GM19025 (cell line): ENCODE measurements around the gene MOCS1.

Source experiments
- ATAC-seq: cut with Tn5 transposase; IDR thresholded peaks from one replicate; pipeline ENCODE4 v1.9.1; 2021; ENCODE audit warnings: mild to moderate bottlenecking, low read depth, moderate library complexity; ENCODE audit not compliant: unreplicated experiment

The MOCS1 gene

DNA sequence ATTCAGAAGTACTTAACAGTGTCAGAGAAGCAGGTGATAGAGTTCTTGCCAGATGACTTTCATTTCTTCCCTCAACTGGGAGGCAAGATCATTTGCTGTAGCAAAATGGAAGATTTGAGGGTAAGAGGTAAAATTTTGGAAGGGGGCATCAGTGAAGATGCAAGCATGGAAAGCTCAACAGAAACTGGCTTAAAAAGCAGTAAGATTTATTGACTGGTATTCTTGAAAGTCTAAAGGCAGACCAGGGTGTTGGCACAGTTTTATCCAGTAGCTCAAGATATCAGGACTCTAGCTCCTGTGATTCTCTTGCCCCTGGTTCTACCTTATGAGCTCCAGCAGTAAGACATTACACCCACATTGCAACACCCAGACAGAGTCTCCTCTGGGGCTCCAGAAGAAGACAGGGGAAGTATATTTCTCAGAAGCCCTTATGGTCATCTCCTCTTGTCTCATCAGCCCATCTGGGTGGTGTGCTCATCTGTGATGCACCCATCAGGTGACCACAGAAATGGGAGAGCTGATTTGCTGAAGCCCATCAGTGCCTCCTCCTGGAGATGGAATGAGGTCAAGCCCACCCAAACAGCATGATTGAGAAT lies 16.0 kb upstream of the MOCS1 start:
- no peak for ATAC-seq

DNA sequence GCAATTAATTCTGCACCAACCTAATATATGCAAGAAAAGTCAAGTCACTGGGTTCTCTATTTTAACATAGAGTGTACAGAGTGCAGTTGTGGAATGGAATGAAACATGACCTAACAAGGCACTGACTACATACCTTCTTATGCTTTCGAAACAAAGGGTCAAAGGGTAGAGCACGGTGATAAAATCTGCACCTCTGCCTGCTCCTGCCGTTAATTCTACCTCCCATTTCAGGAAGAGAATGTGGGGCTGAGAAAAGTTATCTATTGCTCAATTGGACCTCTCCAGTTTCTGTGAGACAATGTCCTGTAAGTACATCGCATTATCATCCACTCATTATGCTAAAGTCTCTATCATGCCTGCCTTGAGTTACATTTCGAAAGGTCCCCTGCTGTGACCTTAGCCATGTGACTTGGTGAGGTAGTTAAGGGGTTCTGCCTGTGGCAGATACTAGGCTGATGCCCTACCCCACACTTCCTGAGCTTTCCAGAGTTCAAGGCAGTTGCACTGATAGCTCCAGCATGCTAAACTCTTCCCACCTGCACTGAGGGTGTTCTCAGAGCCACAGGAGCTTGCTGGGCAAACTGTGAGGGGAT lies 14.0 kb upstream of the MOCS1 start:
- no peak for ATAC-seq

- no peak for ATAC-seq
These were observed 13.4 kb upstream of the MOCS1 start for GRCh38 chr6:39947611-39948068.

DNA sequence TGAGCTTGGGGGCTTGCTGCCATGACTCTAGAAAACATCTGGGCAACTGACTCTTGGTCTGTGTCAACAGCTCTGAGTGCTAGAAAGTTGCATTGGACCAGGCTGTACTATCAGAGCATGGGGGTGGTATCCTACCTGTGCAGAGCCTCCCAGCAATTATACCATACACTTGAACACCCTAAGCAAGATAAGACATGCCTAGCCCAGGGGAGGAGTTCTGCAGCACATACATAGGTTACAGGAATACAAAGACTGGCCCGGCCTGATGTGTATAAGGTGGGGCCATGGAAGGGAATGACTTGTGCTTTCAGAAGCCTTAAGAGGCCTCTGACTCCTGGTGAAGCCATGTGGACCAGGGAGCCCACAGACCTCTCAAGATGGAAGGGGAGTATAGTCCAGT lies 11.4 kb upstream of the MOCS1 start:
- ATAC-seq: no peak

DNA sequence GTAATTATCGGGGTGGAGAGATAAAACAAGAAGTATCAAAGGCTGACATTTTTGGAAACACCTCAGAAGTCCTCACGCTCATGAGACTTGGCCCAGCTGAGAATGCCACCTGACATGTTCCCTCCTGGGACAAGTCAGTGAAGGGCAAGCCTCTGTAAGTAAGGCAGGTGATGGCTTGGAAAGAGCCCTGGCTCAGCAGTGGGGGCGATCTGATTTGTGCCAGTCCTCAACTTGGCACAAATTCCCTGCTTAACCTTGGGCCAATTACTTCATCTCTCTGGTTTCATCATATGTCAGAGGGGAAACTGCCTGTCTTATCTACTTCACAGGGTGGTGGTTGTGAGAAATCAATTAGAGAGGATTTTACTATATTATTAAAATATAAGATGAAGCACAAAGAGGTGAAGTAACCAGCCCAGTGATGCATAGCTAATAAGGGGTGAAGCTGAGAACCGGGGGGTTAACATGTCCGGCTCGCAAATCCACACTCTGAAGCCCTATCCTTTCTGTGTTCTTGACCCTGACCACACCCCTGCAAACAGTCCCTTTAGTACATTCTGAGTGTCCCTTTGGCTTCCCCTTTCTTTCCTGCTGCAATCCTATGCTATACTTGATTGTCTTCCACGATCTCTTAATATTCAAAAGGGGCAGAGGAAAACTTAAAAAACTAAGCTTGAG lies 8.8 kb upstream of the MOCS1 start:
- no peak for ATAC-seq

DNA sequence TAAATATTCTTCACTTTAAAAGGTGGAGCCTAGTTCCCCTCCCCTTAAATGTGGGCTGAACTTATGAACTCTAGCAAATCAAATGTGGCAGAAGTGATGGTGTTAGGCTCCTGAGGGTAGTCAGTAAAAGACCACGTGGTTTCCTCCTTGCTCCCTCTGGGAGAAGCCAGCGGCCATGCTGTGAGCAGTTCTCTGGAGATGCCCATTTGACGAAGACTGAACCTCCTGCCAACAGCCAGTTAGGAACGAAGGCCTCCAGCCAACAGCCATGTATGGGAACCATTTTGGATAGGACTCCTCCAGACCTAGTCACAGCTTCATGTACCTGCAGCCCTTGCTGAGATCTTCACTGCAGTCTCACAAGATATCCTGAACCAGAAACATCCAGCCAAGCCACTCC lies 7.6 kb upstream of the MOCS1 start:
- no peak for ATAC-seq

GRCh38 chr6:39941138-39941537 lies 6.9 kb upstream of the MOCS1 start:
- ATAC-seq: no peak

DNA sequence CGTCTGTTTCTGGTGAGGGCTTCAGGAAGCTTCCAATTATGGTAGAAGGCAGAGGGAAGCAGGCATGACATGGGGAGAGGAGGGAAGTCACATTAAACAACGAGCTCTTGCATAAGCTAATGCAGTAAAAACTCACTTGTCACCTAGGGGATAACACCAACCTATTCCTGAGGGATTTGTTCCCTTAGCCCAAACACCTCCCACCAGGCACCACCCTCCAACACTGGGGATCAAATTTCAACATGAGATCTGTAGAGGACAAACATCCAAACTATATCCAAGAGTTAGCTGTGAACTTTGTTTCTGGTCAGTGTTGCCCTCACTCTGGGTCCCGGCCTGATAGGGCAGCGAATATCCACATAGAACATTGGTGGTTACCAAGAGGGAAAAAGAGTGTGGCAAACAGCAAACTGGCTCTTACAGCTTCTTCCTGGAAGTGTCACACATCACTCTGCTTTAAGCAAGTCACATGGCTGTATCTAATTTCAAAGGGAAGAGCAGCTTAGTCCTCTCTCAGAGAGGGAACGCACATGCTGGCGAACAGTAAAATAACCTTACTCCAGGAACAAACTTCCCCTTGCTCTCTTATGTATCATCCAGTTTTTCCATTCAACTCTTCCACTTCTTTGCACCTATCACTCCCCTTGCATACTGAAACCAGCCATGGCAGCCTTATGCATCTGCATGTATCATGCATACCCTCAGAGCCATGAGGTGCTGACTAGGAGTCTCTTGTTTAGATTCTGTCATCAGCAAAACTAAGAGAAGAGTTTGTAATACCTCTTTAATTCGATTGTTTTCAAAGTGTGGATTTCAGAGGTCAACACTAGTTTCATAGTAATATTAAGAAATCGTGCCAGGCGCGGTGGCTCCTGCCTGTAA lies 4.8 kb upstream of the MOCS1 start:
- ATAC-seq: no peak

DNA sequence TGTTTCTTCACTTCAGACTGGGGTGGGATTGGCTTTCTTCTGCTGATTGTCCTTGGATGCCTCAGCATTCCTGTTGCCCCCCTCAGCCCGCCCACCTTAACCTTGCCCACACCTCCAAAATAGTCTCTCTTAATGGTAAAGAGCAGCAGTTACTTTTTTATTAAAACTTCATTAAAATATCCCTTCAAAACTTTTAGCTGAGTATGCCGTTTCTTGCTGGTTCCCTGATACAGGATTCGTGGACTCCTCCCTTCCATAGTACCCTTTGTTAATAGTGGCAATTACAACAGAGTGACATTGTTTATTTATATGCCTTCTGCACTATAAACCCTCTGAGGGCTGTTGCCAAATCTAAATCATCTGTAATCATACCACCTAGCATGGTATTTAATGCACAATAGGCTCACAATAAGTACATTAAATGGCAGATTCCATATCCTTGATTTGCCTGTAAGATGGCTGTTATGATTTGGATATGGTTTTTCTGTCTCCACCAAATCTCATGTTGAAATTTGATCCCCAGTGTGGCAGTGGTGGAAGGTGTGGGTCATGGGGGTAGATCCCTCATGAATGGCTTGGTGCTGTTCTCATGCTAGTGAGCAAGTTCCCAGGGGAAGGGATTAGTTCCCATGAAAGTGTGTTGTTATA lies 3.5 kb upstream of the MOCS1 start:
- no peak for ATAC-seq

GRCh38 chr6:39936857-39937256 lies 2.6 kb upstream of the MOCS1 start:
- ATAC-seq: no peak

DNA sequence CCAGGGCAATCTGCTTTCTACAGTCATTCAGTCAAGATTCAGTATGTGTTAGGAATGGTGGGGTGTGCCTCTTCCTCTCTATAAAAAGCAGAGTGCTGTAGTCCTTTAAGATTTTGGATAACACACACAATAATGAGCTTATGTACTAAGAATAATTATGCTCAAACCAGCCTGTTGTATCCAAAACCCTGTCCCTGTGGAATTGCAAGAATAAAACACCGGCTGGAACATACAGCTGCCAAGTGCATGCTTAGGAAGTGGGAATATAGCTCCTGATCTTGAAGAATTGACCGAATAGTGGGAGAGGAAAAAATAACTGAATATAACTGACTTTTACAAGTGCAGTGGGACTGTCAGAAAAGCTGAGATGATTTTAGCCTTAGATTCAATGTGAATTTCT lies 979 bp upstream of the MOCS1 start:
- ATAC-seq: no peak

DNA sequence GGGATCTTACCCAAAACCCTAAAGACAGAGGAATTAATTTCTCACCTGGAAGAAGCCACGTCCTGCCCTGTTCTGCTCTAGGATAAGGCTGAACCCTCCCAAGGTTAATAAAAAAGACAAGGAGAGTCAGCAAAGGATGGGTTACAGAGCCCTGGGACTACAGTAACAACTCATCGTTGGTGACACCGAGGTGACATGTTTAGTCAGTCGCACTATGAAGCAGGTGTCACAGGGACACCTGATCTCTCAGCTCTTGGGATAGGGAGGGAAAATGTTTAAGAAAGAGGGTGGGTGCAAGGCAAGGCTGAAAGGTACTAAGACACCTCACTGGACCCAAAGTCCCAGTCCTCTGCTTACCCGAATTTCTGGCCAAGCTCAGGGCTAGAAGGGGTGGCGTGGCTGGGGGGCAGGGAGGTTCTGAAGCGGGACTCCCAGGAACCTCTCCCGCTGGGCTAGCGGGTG lies 562 bp downstream of the MOCS1 start:
- ATAC-seq: no peak

- no peak for ATAC-seq
These were observed 1.8 kb downstream of the MOCS1 start for GRCh38 chr6:39932386-39932910.

DNA sequence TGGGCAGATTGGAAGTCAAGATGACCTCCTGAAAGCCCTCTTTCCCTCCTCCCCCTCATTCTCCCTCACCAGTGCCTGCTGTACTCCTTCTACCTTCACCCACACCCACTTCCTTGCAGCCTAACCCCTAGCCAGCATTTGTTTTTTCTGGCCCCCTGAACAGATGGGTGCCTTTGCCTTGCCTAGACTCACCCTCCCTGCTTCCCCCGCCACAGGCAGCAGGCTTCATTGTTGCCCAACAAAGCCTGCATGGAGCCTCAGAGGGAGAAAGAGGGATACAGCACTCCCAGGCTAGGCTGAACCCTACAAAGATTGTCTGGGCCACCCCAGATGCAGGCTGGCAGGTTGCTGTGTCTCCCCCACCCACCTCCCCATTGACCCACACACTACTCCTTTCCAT lies 2.7 kb downstream of the MOCS1 start:
- ATAC-seq: no peak

- ATAC-seq: no peak
These were observed 3.7 kb downstream of the MOCS1 start for GRCh38 chr6:39930540-39930939.

GRCh38 chr6:39929733-39930461 lies 4.4 kb downstream of the MOCS1 start:
- no peak for ATAC-seq

- no peak for ATAC-seq
These were observed 5.1 kb downstream of the MOCS1 start for GRCh38 chr6:39929039-39929732.

GRCh38 chr6:39927159-39927558 lies 7.1 kb downstream of the MOCS1 start:
- ATAC-seq: no peak

DNA sequence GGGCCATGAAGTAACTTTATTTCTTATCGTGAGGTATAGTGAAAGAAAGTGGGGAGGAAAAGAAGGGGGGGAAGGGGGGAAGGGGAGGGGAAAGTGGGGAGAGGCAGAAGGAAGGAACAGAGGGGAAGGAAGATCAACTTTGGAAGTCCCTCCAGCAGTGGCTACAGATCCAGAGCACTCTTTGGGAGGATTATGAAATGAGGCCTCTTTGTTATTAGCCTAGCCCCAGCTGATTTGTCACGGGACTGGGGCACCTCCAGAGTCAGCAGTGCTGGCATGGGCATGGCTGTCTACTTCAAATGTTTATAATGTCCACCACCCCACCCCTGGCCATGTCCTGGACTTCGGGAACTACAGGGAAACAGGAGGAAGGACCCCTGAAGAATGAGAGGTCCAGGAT lies 7.6 kb downstream of the MOCS1 start:
- ATAC-seq: no peak
